Colonic mucosa (tissue), 4 donors: Measurements from ENCODE around the gene AK8. TPM values are rescaled to one million over a fixed set of nuclear protein-coding genes. Genes with fewer than 3 reads are reported as not detected.

Experiments
- DNase-seq: peaks from one replicate; pipeline ENCODE4 v3.0.0-alpha.2; 2020
- H3K27ac ChIP-seq: fragments of 200-600 bp; one replicate; pipeline ENCODE4 v1.8.0; 2021
- H3K27me3 ChIP-seq: fragments of 200-600 bp; one replicate; pipeline ENCODE4 v1.8.0; 2021
- H3K36me3 ChIP-seq: fragments of 200-600 bp; one replicate; pipeline ENCODE4 v1.8.0; 2021
- H3K4me1 ChIP-seq: fragments of 200-600 bp; one replicate; pipeline ENCODE4 v1.8.0; 2021; ENCODE audit warnings: mild to moderate bottlenecking
- H3K4me3 ChIP-seq: fragments of 200-600 bp; one replicate; pipeline ENCODE4 v1.8.0; 2021
- H3K9ac ChIP-seq, 2 donors: one replicate each; pipeline ENCODE4 v1.7.0; 2013; ENCODE audit warnings: control low read depth in 2 of 2, low read depth in 2 of 2, low read length in 2 of 2
- H3K9me3 ChIP-seq: fragments of 200-600 bp; one replicate; pipeline ENCODE4 v1.8.0; 2021
- CTCF ChIP-seq: fragments of 200-600 bp; IDR thresholded peaks from one replicate; pipeline ENCODE4 v1.8.0; 2022; ENCODE audit warnings: antibody characterized with exemption, mild to moderate bottlenecking
- intact Hi-C: fragments of 100-400 bp; cut with DNase I; formaldehyde crosslinking; loops from one replicate; pipeline ENCODE4 v1.14.1; 2022
- total RNA-seq, 2 donors: library from RNA; stranded (reverse); fragmentation: NEBNext Ultra II Directional in 1 of 2; extraction: Animal tissue kit (Norgen Biotek cat#: 25700) in 1 of 2; gene quantifications; one replicate each; pipeline ENCODE4 v1.2.1, GENCODE V29; 2021
- donor health status: healthy.
- donor health status: DM: no; HTN: no; CAD: no.
- donor health status: DM: no; HTN: no; CAD: no.

The AK8 gene
- total RNA-seq, 2 donors from 2014 or later, result 0.16 to 0.59 TPM

GRCh38 chr9:132794730-132795380 is 83.2 kb downstream of the AK8 start:
- no peaks in the 10 kb centered on the region for H3K36me3 ChIP-seq
- intact Hi-C loops, result loop anchor here (5.0 kb wide), 1 partner anchor 383 kb away; the partner anchor contains the start of gene CFAP77
- no peak overlapping the region for H3K27ac ChIP-seq
- H3K27me3 ChIP-seq, result no peaks in the 10 kb centered on the region
- no peak for TF ChIP-seq CTCF
- DNase-seq, result peak; percentile 72
- H3K4me3 ChIP-seq, result no peak overlapping the region
- H3K4me1 ChIP-seq, result peaks cover 3% of the 10 kb centered on the region
- no peak overlapping the region for H3K9ac ChIP-seq
- no peaks in the 10 kb centered on the region for H3K9me3 ChIP-seq

GRCh38 chr9:132793606-132794580 is 84.2 kb downstream of the AK8 start:
- Histone ChIP-seq H3K9ac (no peak overlapping the region), H3K36me3 (no peaks in the 10 kb centered on the region), H3K9me3 (no peaks in the 10 kb centered on the region), H3K27me3 (no peaks in the 10 kb centered on the region), H3K27ac (no peak overlapping the region), H3K4me1 (no peaks in the 10 kb centered on the region), H3K4me3 (no peak overlapping the region)
- intact Hi-C loops, result no loop called here
- TF ChIP-seq CTCF, result no peak
- DNase-seq, result no peak

DNA sequence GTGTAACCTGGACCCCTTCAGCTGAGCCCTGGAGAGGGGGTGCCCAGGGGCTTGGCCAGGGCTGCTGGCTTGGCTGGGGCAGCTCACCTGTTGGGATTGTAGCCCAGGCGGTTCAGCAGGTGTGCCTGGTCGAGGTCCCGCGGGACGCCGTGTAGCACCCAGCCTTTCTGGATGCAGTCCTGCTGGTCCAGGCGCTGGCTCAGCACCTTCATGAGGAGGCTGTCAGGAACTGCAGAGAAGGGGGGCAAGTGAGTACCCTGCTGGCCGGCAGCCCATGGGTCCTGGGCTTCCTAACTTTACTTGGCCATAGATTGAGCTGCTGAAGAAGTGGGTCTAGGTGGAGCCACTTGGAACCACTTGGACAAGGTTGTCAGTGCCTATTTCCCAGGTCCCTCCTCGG is 85.5 kb downstream of the AK8 start:
- no peaks in the 10 kb centered on the region for H3K9me3 ChIP-seq
- TF ChIP-seq CTCF, result no peak
- intact Hi-C loops, result no loop called here
- no peak for DNase-seq
- H3K36me3 ChIP-seq, result no peaks in the 10 kb centered on the region
- no peak overlapping the region for H3K9ac ChIP-seq
- H3K27me3 ChIP-seq, result no peaks in the 10 kb centered on the region
- no peak overlapping the region for H3K4me3 ChIP-seq
- no peak overlapping the region for H3K27ac ChIP-seq
- no peaks in the 10 kb centered on the region for H3K4me1 ChIP-seq

GRCh38 chr9:132791699-132792240 is 86.3 kb downstream of the AK8 start:
- no peak overlapping the region for H3K27ac ChIP-seq
- TF ChIP-seq CTCF, result no peak
- H3K4me3 ChIP-seq, result no peak overlapping the region
- H3K9ac ChIP-seq, result no peak overlapping the region
- no peaks in the 10 kb centered on the region for H3K9me3 ChIP-seq
- intact Hi-C loops, result no loop called here
- no peaks in the 10 kb centered on the region for H3K36me3 ChIP-seq
- no peak for DNase-seq
- H3K27me3 ChIP-seq, result no peaks in the 10 kb centered on the region
- H3K4me1 ChIP-seq, result no peaks in the 10 kb centered on the region

DNA sequence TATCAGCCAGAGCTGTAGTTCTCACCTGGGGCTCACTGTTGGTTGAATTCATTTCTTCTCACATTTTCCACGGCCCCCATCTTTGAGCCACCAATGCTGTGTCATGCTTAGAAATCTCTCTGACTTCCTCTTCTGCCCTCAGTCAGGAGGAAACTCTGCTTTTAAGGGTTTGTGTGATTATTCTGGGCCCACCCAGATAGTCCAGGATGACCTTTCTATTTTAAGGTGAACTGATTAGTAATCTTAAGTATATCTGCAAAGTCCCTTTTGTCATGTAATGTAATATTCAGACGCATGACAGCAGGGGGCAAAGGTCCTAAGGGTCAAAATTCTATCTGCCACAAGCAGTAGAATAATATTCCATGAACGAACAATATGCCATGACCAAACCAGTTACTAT is 88.4 kb downstream of the AK8 start:
- Histone ChIP-seq H3K27me3 (no peaks in the 10 kb centered on the region), H3K27ac (no peak overlapping the region), H3K9me3 (no peaks in the 10 kb centered on the region), H3K36me3 (no peaks in the 10 kb centered on the region), H3K4me1 (no peaks in the 10 kb centered on the region), H3K9ac (no peak overlapping the region), H3K4me3 (no peak overlapping the region)
- DNase-seq, result peak; percentile 8
- no peak for TF ChIP-seq CTCF
- intact Hi-C loops, result no loop called here
